ENCODE results near the gene MEGF6. TPM values are rescaled to one million over a fixed set of nuclear protein-coding genes. Genes with fewer than 3 reads are reported as not detected.

The MEGF6 gene
- total and polyA plus RNA-seq, 2 of the 8 experiments (the other 6 are each of a cell fraction or from before 2014, with no cell fraction given): 4.1 to 14.8 TPM

GRCh38 chr1:3546048-3546384 is 65.3 kb downstream of the MEGF6 start (continued):
- TF ChIP-seq CHD7 (IDR thresholded peaks at IDR 0.05; ENCODE audit: insufficient replicate concordance, low read length): no peak
- TF ChIP-seq TCF12 (IDR thresholded peaks at IDR 0.05; ENCODE audit: low read depth, low read length): no peak
- no peak for TF ChIP-seq CTBP2 (IDR thresholded peaks at IDR 0.05; ENCODE audit: borderline replicate concordance, insufficient read depth, insufficient read length, low read length)
- no peak for TF ChIP-seq HDAC2 (IDR thresholded peaks at IDR 0.05; ENCODE audit: borderline replicate concordance in 1 of 2, low read depth in 2 of 2, low read length in 2 of 2)
- no peak for TF ChIP-seq TBP (IDR thresholded peaks at IDR 0.05; ENCODE audit: low read depth, low read length)
- no peak for TF ChIP-seq NRF1 (IDR thresholded peaks at IDR 0.05; ENCODE audit: low read depth, low read length)
- no peak for TF ChIP-seq SAP30 (IDR thresholded peaks at IDR 0.05; ENCODE audit: insufficient read depth, insufficient replicate concordance, low read length)
- no peak for TF ChIP-seq TAF1 (IDR thresholded peaks at IDR 0.05; ENCODE audit: low read depth, low read length)
- TF ChIP-seq CHD1 (IDR thresholded peaks at IDR 0.05; ENCODE audit: low read depth, low read length): no peak
- no peak for TF ChIP-seq CBX5 (IDR thresholded peaks at IDR 0.05; ENCODE audit: low read depth, low read length)
- no peak for TF ChIP-seq SUZ12 (IDR thresholded peaks at IDR 0.05; ENCODE audit: low read length)
- TF ChIP-seq POU5F1 (IDR thresholded peaks at IDR 0.05; ENCODE audit: low read depth, low read length): no peak

Measured in H1 (cell line).